ENCODE data around the gene STX7. TPM values are rescaled to one million over a fixed set of nuclear protein-coding genes. Genes with fewer than 3 reads are reported as not detected.

The STX7 gene
- total RNA-seq, 2 donors from 2014 or later: 36.6 to 41.7 TPM

- Histone ChIP-seq H3K4me3 (ENCODE audit: low read length) (no peak overlapping the region), H3K9me3 (ENCODE audit: control insufficient read depth, low read length) (no peaks in the 10 kb centered on the region), H3K4me1 (ENCODE audit: control insufficient read depth, insufficient read depth, low read length) (no peaks in the 10 kb centered on the region), H3K27ac (ENCODE audit: low read depth, low read length) (no peak overlapping the region), H3K27me3 (ENCODE audit: control insufficient read depth, insufficient read depth, low read length, poor library complexity, severe bottlenecking) (no peaks in the 10 kb centered on the region), H3K36me3 (ENCODE audit: control insufficient read depth, insufficient read depth, low read length) (peaks cover 15% of the 10 kb centered on the region), H3K9ac (ENCODE audit: extremely low read depth, low read length, poor library complexity, severe bottlenecking) (no peak overlapping the region)
- Mint-ChIP-seq H3K27me3 (ENCODE audit: insufficient read depth) (no peaks in the 10 kb centered on the region), H3K36me3 (ENCODE audit: low read depth) (no peaks in the 10 kb centered on the region), H3K9me3 (no peaks in the 10 kb centered on the region), H3K27ac (no peak overlapping the region), H3K4me1 (no peaks in the 10 kb centered on the region), H3K4me3 (no peak overlapping the region)
- 46 to 53% methylated on average over 4 to 9 of the region's 9 CpGs for WGBS, 2 experiments (ENCODE audit: insufficient coverage in 1 of 2, insufficient read length in 1 of 2)
- DNase-seq: peak; percentile 54
- peak; percentile 86 for TF ChIP-seq CTCF (conservative IDR thresholded peaks at IDR 0.05)
These were observed 28.9 kb downstream of the STX7 start for GRCh38 chr6:132483779-132484679.

DNA sequence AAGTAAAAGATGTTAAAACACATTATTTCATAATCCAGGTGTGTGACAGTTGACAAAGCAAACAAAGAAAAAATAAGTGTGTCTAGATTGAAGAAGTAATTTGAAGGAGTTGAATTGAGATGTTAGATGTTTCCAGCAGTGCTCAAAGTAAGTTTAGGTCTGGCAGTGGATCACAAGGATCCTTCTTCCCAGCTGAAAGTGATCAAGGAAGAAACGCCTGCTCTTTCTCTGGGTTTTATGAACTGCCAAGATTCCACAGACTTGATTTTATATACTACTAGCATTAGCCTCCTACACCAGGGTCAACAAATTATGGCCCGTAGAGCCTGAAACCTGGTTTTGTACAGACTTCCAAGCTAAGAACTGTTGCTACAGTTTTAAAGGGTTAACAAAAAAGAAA, 30.3 kb downstream of the STX7 start:
- Mint-ChIP-seq H3K27ac (no peak overlapping the region), H3K4me1 (no peaks in the 10 kb centered on the region)

GRCh38 chr6:132481189-132481588, 31.7 kb downstream of the STX7 start:
- no peak overlapping the region for H3K27ac ChIP-seq (ENCODE audit: low read depth, low read length)
- DNase-seq: no peak
- H3K9ac ChIP-seq (ENCODE audit: extremely low read depth, low read length, poor library complexity, severe bottlenecking): no peak overlapping the region
- H3K4me3 ChIP-seq (ENCODE audit: low read length): no peak overlapping the region
- H3K36me3 ChIP-seq (ENCODE audit: control insufficient read depth, insufficient read depth, low read length): peaks cover 15% of the 10 kb centered on the region
- Mint-ChIP-seq H3K4me3 (no peak overlapping the region), H3K27me3 (ENCODE audit: insufficient read depth) (no peaks in the 10 kb centered on the region), H3K4me1 (no peaks in the 10 kb centered on the region), H3K27ac (no peak overlapping the region), H3K36me3 (ENCODE audit: low read depth) (no peaks in the 10 kb centered on the region), H3K9me3 (no peaks in the 10 kb centered on the region)
- no peaks in the 10 kb centered on the region for H3K9me3 ChIP-seq (ENCODE audit: control insufficient read depth, low read length)
- no peaks in the 10 kb centered on the region for H3K4me1 ChIP-seq (ENCODE audit: control insufficient read depth, insufficient read depth, low read length)
- TF ChIP-seq CTCF (conservative IDR thresholded peaks at IDR 0.05): no peak
- H3K27me3 ChIP-seq (ENCODE audit: control insufficient read depth, insufficient read depth, low read length, poor library complexity, severe bottlenecking): no peaks in the 10 kb centered on the region

More for the DNA sequence above, 30.3 kb downstream of the STX7 start:
- Histone ChIP-seq H3K27me3 (ENCODE audit: control insufficient read depth, insufficient read depth, low read length, poor library complexity, severe bottlenecking) (no peaks in the 10 kb centered on the region), H3K9me3 (ENCODE audit: control insufficient read depth, low read length) (no peaks in the 10 kb centered on the region), H3K4me1 (ENCODE audit: control insufficient read depth, insufficient read depth, low read length) (no peaks in the 10 kb centered on the region), H3K27ac (ENCODE audit: low read depth, low read length) (no peak overlapping the region), H3K9ac (ENCODE audit: extremely low read depth, low read length, poor library complexity, severe bottlenecking) (no peak overlapping the region), H3K4me3 (ENCODE audit: low read length) (no peak overlapping the region), H3K36me3 (ENCODE audit: control insufficient read depth, insufficient read depth, low read length) (peaks cover 15% of the 10 kb centered on the region)
- WGBS, 2 experiments (ENCODE audit: insufficient coverage in 1 of 2, insufficient read length in 1 of 2): 84 to 100% methylated on average over 1 to 2 of the region's 2 CpGs
- no peaks in the 10 kb centered on the region for H3K36me3 Mint-ChIP-seq (ENCODE audit: low read depth)
- no peaks in the 10 kb centered on the region for H3K27me3 Mint-ChIP-seq (ENCODE audit: insufficient read depth)
- TF ChIP-seq CTCF (conservative IDR thresholded peaks at IDR 0.05): no peak
- no peak overlapping the region for H3K4me3 Mint-ChIP-seq
- DNase-seq: no peak
- no peaks in the 10 kb centered on the region for H3K9me3 Mint-ChIP-seq
